ENCODE measurements around the gene NEK7. TPM values are rescaled to one million over a fixed set of nuclear protein-coding genes. Genes with fewer than 3 reads are reported as not detected.

Gene NEK7
- total RNA-seq, 3 donors from 2014 or later, result 58.4 to 110 (median 60.3) TPM

GRCh38 chr1:198166900-198167299 lies 10.1 kb downstream of the NEK7 start:
- intact Hi-C loops (cut with DNase I, micrococcal nuclease), result no loop called here
- Histone ChIP-seq H3K4me1 (ENCODE audit: low read depth) (peaks cover 27% of the 10 kb centered on the region), H3K9me3 (no peaks in the 10 kb centered on the region), H3K4me3 (no peak overlapping the region), H3K36me3 (ENCODE audit: low read depth) (no peaks in the 10 kb centered on the region)
- DNase-seq, result no peak
- no peak for ATAC-seq
- TF ChIP-seq CTCF (IDR thresholded peaks at IDR 0.05), result no peak

- H3K4me1 ChIP-seq (ENCODE audit: low read depth), result peaks cover 21% of the 10 kb centered on the region
- no peak for TF ChIP-seq CTCF (IDR thresholded peaks at IDR 0.05)
- ATAC-seq, result peak; percentile 64
- DNase-seq, result no peak
- H3K36me3 ChIP-seq (ENCODE audit: low read depth), result no peaks in the 10 kb centered on the region
- intact Hi-C loops (cut with DNase I, micrococcal nuclease), result no loop called here
- H3K4me3 ChIP-seq, result no peak overlapping the region
- H3K9me3 ChIP-seq, result no peaks in the 10 kb centered on the region
Measured at GRCh38 chr1:198167436-198167934, 10.7 kb downstream of the NEK7 start.

- ATAC-seq, result no peak
- DNase-seq, result no peak
- intact Hi-C loops (cut with DNase I, micrococcal nuclease), result no loop called here
- Histone ChIP-seq H3K9me3 (no peaks in the 10 kb centered on the region), H3K4me3 (no peak overlapping the region), H3K36me3 (ENCODE audit: low read depth) (no peaks in the 10 kb centered on the region), H3K4me1 (ENCODE audit: low read depth) (peaks cover 17% of the 10 kb centered on the region)
- TF ChIP-seq CTCF (IDR thresholded peaks at IDR 0.05), result no peak
Measured at GRCh38 chr1:198168227-198168626, 11.4 kb downstream of the NEK7 start.

- no peaks in the 10 kb centered on the region for H3K9me3 ChIP-seq
- no peak for TF ChIP-seq CTCF (IDR thresholded peaks at IDR 0.05)
- DNase-seq, result no peak
- no peak overlapping the region for H3K4me3 ChIP-seq
- intact Hi-C loops (cut with DNase I, micrococcal nuclease), result no loop called here
- no peak for ATAC-seq
- peaks cover 15% of the 10 kb centered on the region for H3K4me1 ChIP-seq (ENCODE audit: low read depth)
- no peaks in the 10 kb centered on the region for H3K36me3 ChIP-seq (ENCODE audit: low read depth)
Measured at GRCh38 chr1:198169672-198170071, 12.9 kb downstream of the NEK7 start.

- Histone ChIP-seq H3K4me1 (ENCODE audit: low read depth) (peaks cover 20% of the 10 kb centered on the region), H3K36me3 (ENCODE audit: low read depth) (no peaks in the 10 kb centered on the region), H3K9me3 (no peaks in the 10 kb centered on the region), H3K4me3 (no peak overlapping the region)
- no peak for TF ChIP-seq CTCF (IDR thresholded peaks at IDR 0.05)
- no peak for DNase-seq
- peak; percentile 21 for ATAC-seq
- intact Hi-C loops (cut with DNase I, micrococcal nuclease), result no loop called here
Measured at GRCh38 chr1:198171667-198172540, 15.1 kb downstream of the NEK7 start.
